Smooth muscle cell (in vitro differentiated cells): ENCODE results near the gene CNKSR1. TPM values are rescaled to one million over a fixed set of nuclear protein-coding genes. Genes with fewer than 3 reads are reported as not detected.

Experiments
- DNase-seq: peaks from one replicate; lab custom pipeline; 2025; ENCODE audit not compliant: unreplicated experiment; lab: John Stamatoyannopoulos, UW
- H2AFZ ChIP-seq: fragments of 200-600 bp; sonication (generic); 2 replicates; pipeline ENCODE4 v1.6.0; 2016; ENCODE audit warnings: antibody characterized with exemption, low read depth, mild to moderate bottlenecking
- H3F3A ChIP-seq: fragments of 200-600 bp; sonication (generic); 2 replicates; pipeline ENCODE4 v1.6.0; 2017; ENCODE audit warnings: antibody characterized with exemption, low read depth
- H3K27ac ChIP-seq: fragments of 200-600 bp; sonication (generic); 2 replicates; pipeline ENCODE4 v1.5.1; 2016; ENCODE audit warnings: low read depth, mild to moderate bottlenecking
- H3K27me3 ChIP-seq: fragments of 200-600 bp; sonication (generic); 2 replicates; pipeline ENCODE4 v1.6.1; 2016; ENCODE audit warnings: low read depth, mild to moderate bottlenecking
- H3K36me3 ChIP-seq: fragments of 200-600 bp; sonication (generic); 2 replicates; pipeline ENCODE4 v1.5.1; 2016; ENCODE audit warnings: low read depth
- H3K4me1 ChIP-seq: fragments of 200-600 bp; sonication (generic); 2 replicates; pipeline ENCODE4 v1.5.1; 2016; ENCODE audit warnings: low read depth
- H3K4me2 ChIP-seq: fragments of 200-600 bp; sonication (generic); 2 replicates; pipeline ENCODE4 v1.6.0; 2016; ENCODE audit warnings: mild to moderate bottlenecking
- H3K4me3 ChIP-seq: fragments of 200-600 bp; sonication (generic); 2 replicates; pipeline ENCODE4 v1.5.1; 2016; ENCODE audit warnings: mild to moderate bottlenecking
- H3K79me2 ChIP-seq: fragments of 200-600 bp; sonication (generic); 2 replicates; pipeline ENCODE4 v1.6.0; 2016; ENCODE audit warnings: low read depth, mild to moderate bottlenecking
- H3K9ac ChIP-seq: fragments of 200-600 bp; sonication (generic); 2 replicates; pipeline ENCODE4 v1.6.0; 2016; ENCODE audit warnings: low read depth
- H3K9me3 ChIP-seq: fragments of 200-600 bp; sonication (generic); replicated peaks from 2 replicates; pipeline ENCODE4 v1.5.1; 2016; ENCODE audit warnings: low read depth
- H4K20me1 ChIP-seq: fragments of 200-600 bp; sonication (generic); 2 replicates; pipeline ENCODE4 v1.6.0; 2016; ENCODE audit warnings: low read depth
- WGBS: methylation state at CpG from one replicate; pipeline ENCODE4 v1.1.7; 2016; ENCODE audit warnings: low lambda C conversion rate; 5-methylcytosine and 5-hydroxymethylcytosine counted together
- polyA plus RNA-seq: library from polyadenylated mRNA; unstranded; fragments of >200 nt; fragmentation: Nextera tagmentation; extraction: Ambion mirVana; gene quantifications from 2 replicates; pipeline ENCODE4 v1.2.1, GENCODE V29; 2016
- total RNA-seq: library from RNA; depleted of rRNA; stranded (reverse); fragments of >200 nt; gene quantifications from 2 replicates; pipeline ENCODE4 v1.2.3, GENCODE V29; 2014
- TF ChIP-seq, protein P1 (sequence below): fragments of 200-600 bp; sonication (generic); IDR thresholded peaks from 2 replicates; pipeline ENCODE4 v1.5.1; 2017; ENCODE audit warnings: borderline replicate concordance, mild to moderate bottlenecking, antibody characterized with exemption; ENCODE audit not compliant: insufficient read depth, poor library complexity, severe bottlenecking

Gene CNKSR1
- total and polyA plus RNA-seq, 2 experiments from 2014 or later: 1.4 to 6.6 TPM

DNA sequence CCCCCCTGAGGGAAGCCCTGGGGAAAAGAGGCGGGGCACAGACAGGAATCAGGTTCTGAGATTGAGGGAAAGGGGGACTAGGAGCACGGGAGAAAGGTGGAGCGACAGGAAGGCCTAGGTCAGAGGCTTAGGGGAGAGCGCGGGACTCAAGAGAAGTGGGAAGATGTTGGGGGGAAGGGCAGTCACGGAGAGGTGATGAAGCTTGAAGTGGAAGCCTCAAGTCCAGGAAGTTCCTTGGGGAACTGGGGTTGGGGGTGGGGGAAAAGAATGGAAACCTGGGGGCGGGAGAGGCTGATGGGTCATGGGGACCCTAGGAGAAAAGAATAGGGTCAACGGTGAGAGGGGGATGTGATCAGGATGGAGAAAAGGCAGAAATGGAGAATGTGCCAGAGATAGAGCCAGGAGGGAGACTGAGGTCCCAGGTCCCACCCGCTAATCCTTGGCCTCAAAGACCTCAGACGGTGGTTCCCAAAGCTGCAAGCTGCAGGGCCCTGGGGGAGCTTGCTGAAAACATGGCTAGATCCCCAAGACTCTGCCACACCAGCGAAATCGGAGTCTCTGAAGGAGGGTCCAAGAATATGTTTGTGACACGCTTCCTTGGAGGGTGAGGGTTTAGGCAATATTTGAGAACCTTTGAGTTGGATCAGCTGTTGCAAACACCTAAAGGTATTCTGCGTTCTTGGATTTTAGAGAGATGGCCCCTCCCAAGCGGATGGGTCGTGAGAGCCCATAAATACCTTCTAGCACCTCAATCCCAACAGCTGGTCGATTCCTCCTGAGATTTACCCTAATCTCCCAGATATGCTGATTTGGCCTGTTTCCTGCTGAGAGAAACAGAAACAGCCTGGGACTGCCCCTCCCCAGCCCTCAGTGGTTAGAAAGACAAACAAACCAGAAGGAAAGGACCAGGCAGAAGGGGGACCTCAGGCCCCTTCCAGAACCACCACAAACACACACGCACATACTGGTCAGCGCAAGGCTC is 12.1 kb upstream of the CNKSR1 start:
- H3K79me2 ChIP-seq: no peaks in the 10 kb centered on the region
- DNase-seq: no peak

DNA sequence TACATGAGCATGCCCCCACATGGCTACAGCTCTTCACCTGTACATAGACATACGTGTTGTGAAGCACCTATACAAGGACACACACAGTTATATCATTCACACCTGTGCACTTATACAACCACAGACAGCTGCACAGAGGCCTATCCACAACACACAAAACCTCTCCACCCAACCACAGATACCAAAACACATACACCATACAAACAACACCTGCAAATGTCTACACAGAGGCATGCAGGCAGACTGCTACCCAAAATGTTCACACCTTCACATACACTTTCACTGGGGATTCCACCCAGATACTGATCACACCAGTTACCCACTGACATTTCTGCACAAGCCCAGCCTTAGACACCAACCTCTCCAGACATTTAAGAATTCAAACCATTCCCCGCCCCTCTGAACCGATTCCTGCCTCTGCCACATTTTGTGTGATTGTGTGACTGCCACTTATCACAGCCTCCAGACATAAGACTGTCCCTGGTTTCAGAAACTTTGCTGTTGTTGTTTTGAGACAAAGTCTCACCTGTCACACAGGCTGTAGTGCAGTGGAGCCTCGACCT is 10.5 kb upstream of the CNKSR1 start:
- TF ChIP-seq, protein P1, sequence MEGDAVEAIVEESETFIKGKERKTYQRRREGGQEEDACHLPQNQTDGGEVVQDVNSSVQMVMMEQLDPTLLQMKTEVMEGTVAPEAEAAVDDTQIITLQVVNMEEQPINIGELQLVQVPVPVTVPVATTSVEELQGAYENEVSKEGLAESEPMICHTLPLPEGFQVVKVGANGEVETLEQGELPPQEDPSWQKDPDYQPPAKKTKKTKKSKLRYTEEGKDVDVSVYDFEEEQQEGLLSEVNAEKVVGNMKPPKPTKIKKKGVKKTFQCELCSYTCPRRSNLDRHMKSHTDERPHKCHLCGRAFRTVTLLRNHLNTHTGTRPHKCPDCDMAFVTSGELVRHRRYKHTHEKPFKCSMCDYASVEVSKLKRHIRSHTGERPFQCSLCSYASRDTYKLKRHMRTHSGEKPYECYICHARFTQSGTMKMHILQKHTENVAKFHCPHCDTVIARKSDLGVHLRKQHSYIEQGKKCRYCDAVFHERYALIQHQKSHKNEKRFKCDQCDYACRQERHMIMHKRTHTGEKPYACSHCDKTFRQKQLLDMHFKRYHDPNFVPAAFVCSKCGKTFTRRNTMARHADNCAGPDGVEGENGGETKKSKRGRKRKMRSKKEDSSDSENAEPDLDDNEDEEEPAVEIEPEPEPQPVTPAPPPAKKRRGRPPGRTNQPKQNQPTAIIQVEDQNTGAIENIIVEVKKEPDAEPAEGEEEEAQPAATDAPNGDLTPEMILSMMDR: no peak
- no peak overlapping the region for H3K9ac ChIP-seq
- no peak overlapping the region for H3K4me3 ChIP-seq
- no peaks in the 10 kb centered on the region for H3K36me3 ChIP-seq
- no peaks in the 10 kb centered on the region for H3K9me3 ChIP-seq
- no peak overlapping the region for H2AFZ ChIP-seq
- 89% methylated on average over 4 of the region's 4 CpGs for WGBS
- H3K79me2 ChIP-seq: peaks cover 4% of the 10 kb centered on the region
- no peaks in the 10 kb centered on the region for H3K27me3 ChIP-seq
- peaks cover 33% of the 10 kb centered on the region for H3K4me1 ChIP-seq
- H3K4me2 ChIP-seq: no peak overlapping the region
- DNase-seq: no peak
- no peaks in the 10 kb centered on the region for H4K20me1 ChIP-seq
- H3K27ac ChIP-seq: no peak overlapping the region
- peaks cover 8% of the 10 kb centered on the region for H3F3A ChIP-seq

More for the DNA sequence above, 12.1 kb upstream of the CNKSR1 start:
- H4K20me1 ChIP-seq: no peaks in the 10 kb centered on the region
- H3K36me3 ChIP-seq: no peaks in the 10 kb centered on the region
- TF ChIP-seq, protein P1: no peak
- peaks cover 8% of the 10 kb centered on the region for H3F3A ChIP-seq
- H3K27ac ChIP-seq: no peak overlapping the region
- no peak overlapping the region for H3K4me3 ChIP-seq
- H3K9ac ChIP-seq: no peak overlapping the region
- no peaks in the 10 kb centered on the region for H3K27me3 ChIP-seq
- WGBS: 51% methylated on average over 17 of the region's 19 CpGs
- no peaks in the 10 kb centered on the region for H3K9me3 ChIP-seq
- H2AFZ ChIP-seq: no peak overlapping the region
- H3K4me2 ChIP-seq: peak overlapping the region; percentile 88
- H3K4me1 ChIP-seq: peaks cover 26% of the 10 kb centered on the region

DNA sequence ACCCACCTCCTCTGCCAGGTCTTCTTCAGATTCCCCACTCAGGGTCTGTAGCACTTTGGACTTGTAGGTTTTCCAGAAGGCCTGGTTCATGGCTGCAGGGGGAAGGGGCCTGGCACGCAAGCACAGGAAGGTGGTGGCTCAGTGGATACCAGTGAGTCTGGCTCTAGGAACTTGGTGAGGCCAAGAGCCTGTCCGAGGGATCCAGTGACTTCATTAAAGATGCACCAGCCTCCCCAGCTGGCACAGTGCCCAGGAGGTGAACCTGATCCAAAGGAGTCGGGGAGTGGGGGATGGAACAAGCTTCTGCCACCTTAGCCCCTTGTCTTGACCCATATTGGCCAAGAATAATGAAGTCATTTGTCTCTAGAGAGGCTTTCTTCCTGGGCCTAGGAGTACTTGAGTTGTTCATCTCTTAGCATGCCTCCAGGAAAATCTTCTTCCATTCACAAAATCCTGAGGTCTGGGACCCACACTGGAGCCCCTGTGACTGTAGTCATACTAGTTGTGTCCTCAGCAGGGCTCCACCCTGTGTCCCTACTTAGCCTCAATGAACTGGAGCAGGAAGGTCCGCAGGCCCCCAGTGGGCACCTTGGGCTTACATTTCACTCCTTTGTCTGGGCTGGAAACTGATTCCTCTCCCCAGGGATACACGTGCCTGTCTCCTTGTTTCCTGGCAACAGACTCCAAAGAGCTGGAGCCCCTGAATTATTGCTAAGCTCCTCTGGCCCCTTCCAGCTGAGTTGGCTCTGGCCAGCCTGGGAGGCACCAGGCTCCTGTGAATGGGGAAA is 8.7 kb upstream of the CNKSR1 start, which contains the start of gene C1orf232:
Gene C1orf232, minus strand, starts transcription at position 554 of the 788 bp plus-strand sequence. Its CDS starts 464 bp downstream, at position 90.
- DNase-seq: no peak
- peaks cover 8% of the 10 kb centered on the region for H3F3A ChIP-seq
- peak within 1 kb of the TSS; percentile 93 for H3K9ac ChIP-seq
- H3K27me3 ChIP-seq: no peaks in the 10 kb centered on the region
- H3K4me1 ChIP-seq: peaks cover 29% of the 10 kb centered on the region
- H3K36me3 ChIP-seq: no peaks in the 10 kb centered on the region
- peak within 1 kb of the TSS; percentile 97 for H3K4me2 ChIP-seq
- peak within 1 kb of the TSS; percentile 70 for H3K27ac ChIP-seq
- H3K4me3 ChIP-seq: peak within 1 kb of the TSS; percentile 84
- TF ChIP-seq, protein P1: no peak
- peaks cover 4% of the 10 kb centered on the region for H3K79me2 ChIP-seq
- no peaks in the 10 kb centered on the region for H4K20me1 ChIP-seq
- peak within 1 kb of the TSS; percentile 80 for H2AFZ ChIP-seq
- 95% methylated on average over 5 of the region's 5 CpGs for WGBS
- no peaks in the 10 kb centered on the region for H3K9me3 ChIP-seq
